GM23248 (cell line): ENCODE measurements around the gene SIAE. TPM values are rescaled to one million over a fixed set of nuclear protein-coding genes. Genes with fewer than 3 reads are reported as not detected.

Source experiments
- DNase-seq: peaks from one replicate; pipeline ENCODE4 v3.0.0-alpha.2; 2015
- H2AFZ ChIP-seq: fragments of 200-600 bp; sonication (generic); 2 replicates; pipeline ENCODE4 v1.6.1; 2016; ENCODE audit warnings: antibody characterized with exemption
- H3F3A ChIP-seq: fragments of 200-600 bp; sonication (generic); 2 replicates; pipeline ENCODE4 v1.6.1; 2016; ENCODE audit warnings: mild to moderate bottlenecking, antibody characterized with exemption, mixed run types; ENCODE audit not compliant: insufficient read depth
- H3K27ac ChIP-seq: fragments of 200-600 bp; sonication (generic); 2 replicates; pipeline ENCODE4 v1.5.1; 2016; ENCODE audit warnings: mild to moderate bottlenecking
- H3K27me3 ChIP-seq: fragments of 200-600 bp; sonication (generic); replicated peaks from 2 replicates; pipeline ENCODE4 v1.6.1; 2016; ENCODE audit warnings: mild to moderate bottlenecking; ENCODE audit not compliant: insufficient read depth
- H3K36me3 ChIP-seq: fragments of 200-600 bp; sonication (generic); 2 replicates; pipeline ENCODE4 v1.6.1; 2016; ENCODE audit warnings: low read depth, mild to moderate bottlenecking
- H3K4me1 ChIP-seq: fragments of 200-600 bp; sonication (generic); 2 replicates; pipeline ENCODE4 v1.6.1; 2016; ENCODE audit warnings: mild to moderate bottlenecking; ENCODE audit not compliant: insufficient read depth
- H3K4me2 ChIP-seq: fragments of 200-600 bp; sonication (generic); one replicate; pipeline ENCODE4 v1.6.1; 2016; ENCODE audit warnings: mild to moderate bottlenecking; ENCODE audit not compliant: unreplicated experiment
- H3K4me3 ChIP-seq: fragments of 200-600 bp; sonication (generic); 2 replicates; pipeline ENCODE4 v1.5.1; 2016; ENCODE audit warnings: mild to moderate bottlenecking
- H3K79me2 ChIP-seq: fragments of 200-600 bp; sonication (generic); 2 replicates; pipeline ENCODE4 v1.6.1; 2016; ENCODE audit warnings: mild to moderate bottlenecking; ENCODE audit not compliant: insufficient read depth
- H3K9ac ChIP-seq: fragments of 200-600 bp; sonication (generic); 2 replicates; pipeline ENCODE4 v1.6.1; 2016; ENCODE audit warnings: mild to moderate bottlenecking
- H3K9me2 ChIP-seq: fragments of 200-600 bp; sonication (generic); 2 replicates; pipeline ENCODE4 v1.6.1; 2016; ENCODE audit warnings: mixed run types, mild to moderate bottlenecking, moderate library complexity; ENCODE audit not compliant: insufficient read depth
- H3K9me3 ChIP-seq: fragments of 200-600 bp; sonication (generic); one replicate; pipeline ENCODE4 v1.6.1; 2017; ENCODE audit warnings: low read depth
- H4K20me1 ChIP-seq: fragments of 200-600 bp; sonication (generic); 2 replicates; pipeline ENCODE4 v1.6.0; 2016; ENCODE audit not compliant: insufficient read depth
- EZH2 ChIP-seq: fragments of 200-600 bp; sonication (generic); IDR thresholded peaks from 2 replicates; pipeline ENCODE4 v1.6.1; 2018; ENCODE audit warnings: antibody characterized with exemption, mild to moderate bottlenecking; ENCODE audit not compliant: insufficient read depth, poor library complexity, severe bottlenecking
- EZH2phosphoT487 ChIP-seq: fragments of 200-600 bp; sonication (generic); IDR thresholded peaks from 2 replicates; pipeline ENCODE4 v1.6.1; 2018; ENCODE audit warnings: antibody characterized with exemption, moderate library complexity, mild to moderate bottlenecking, low read depth; ENCODE audit not compliant: insufficient read depth
- WGBS, 2 experiments: methylation state at CpG; one replicate each; pipeline ENCODE4 v1.1.6; 2015 to 2017; ENCODE audit warnings: low lambda C conversion rate in 2 of 2, low coverage in 1 of 2; ENCODE audit errors: missing lambda C conversion rate in 2 of 2; 5-methylcytosine and 5-hydroxymethylcytosine counted together
- in situ Hi-C: fragments of 300-500 bp; cut with MboI; formaldehyde crosslinking; loops from 2 replicates; pipeline ENCODE4 v1.15.0; 2020
- polyA plus RNA-seq: library from polyadenylated mRNA; unstranded; fragments of >200 nt; fragmentation: Nextera tagmentation; extraction: Ambion mirVana; gene quantifications from 2 replicates; pipeline ENCODE4 v1.2.1, GENCODE V29; 2016
- total RNA-seq: library from RNA; depleted of rRNA; stranded (reverse); fragments of >200 nt; shearing (Covaris generic); gene quantifications from 2 replicates; pipeline ENCODE4 v1.2.3, GENCODE V29; 2014

Gene SIAE
- total and polyA plus RNA-seq, 2 experiments from 2014 or later = 7.2 to 19.5 TPM

GRCh38 chr11:124674168-124674517, 604 bp upstream of the SIAE start:
- TF ChIP-seq EZH2phosphoT487 (no peak), EZH2 (no peak)
- no peaks in the 10 kb centered on the region for H3K9me2 ChIP-seq
- WGBS, 2 experiments = 23 to 28% methylated on average over 17 to 18 of the region's 18 CpGs
- H3K27ac ChIP-seq = peak overlapping the region; percentile 69
- H3K79me2 ChIP-seq = no peaks in the 10 kb centered on the region
- no peaks in the 10 kb centered on the region for H4K20me1 ChIP-seq
- no peaks in the 10 kb centered on the region for H3K36me3 ChIP-seq
- no peaks in the 10 kb centered on the region for H3K27me3 ChIP-seq
- peak overlapping the region; percentile 84 for H3K4me2 ChIP-seq
- no peak for DNase-seq
- H3K9me3 ChIP-seq = no peaks in the 10 kb centered on the region
- peak overlapping the region; percentile 89 for H3K4me3 ChIP-seq
- H2AFZ ChIP-seq = peak overlapping the region; percentile 93
- peaks cover 18% of the 10 kb centered on the region for H3K4me1 ChIP-seq
- H3K9ac ChIP-seq = peak overlapping the region; percentile 89
- in situ Hi-C loops = loop anchor here (10.0 kb wide), 1 partner anchor 91 kb away; the partner anchor contains the start of gene ESAM
- H3F3A ChIP-seq = no peaks in the 10 kb centered on the region

- H3K27ac ChIP-seq = no peak overlapping the region
- peak overlapping the region; percentile 89 for H3K9ac ChIP-seq
Observed at GRCh38 chr11:124672536-124673215, 863 bp downstream of the SIAE start.

GRCh38 chr11:124670732-124671131, 2.8 kb downstream of the SIAE start:
- Histone ChIP-seq H3F3A (no peaks in the 10 kb centered on the region), H3K36me3 (no peaks in the 10 kb centered on the region), H3K4me3 (no peak overlapping the region), H3K27me3 (no peaks in the 10 kb centered on the region), H3K4me1 (0 out of 2 replicates have a peak, but pooled peaks cover 8% of the 10 kb centered on the region), H3K79me2 (no peaks in the 10 kb centered on the region), H3K27ac (no peak overlapping the region), H2AFZ (no peak overlapping the region), H3K9me3 (no peaks in the 10 kb centered on the region), H4K20me1 (no peaks in the 10 kb centered on the region), H3K4me2 (no peak overlapping the region), H3K9ac (no peak overlapping the region), H3K9me2 (no peaks in the 10 kb centered on the region)
- 30 to 32% methylated on average over 3 of the region's 3 CpGs for WGBS, 2 experiments
- peak; percentile 13 for DNase-seq
- in situ Hi-C loops = loop anchor here (10.0 kb wide), 1 partner anchor 94 kb away; the partner anchor contains the start of gene ESAM
- TF ChIP-seq EZH2phosphoT487 (no peak), EZH2 (no peak)

More at GRCh38 chr11:124672536-124673215, 863 bp downstream of the SIAE start:
- Histone ChIP-seq H3K79me2 (no peaks in the 10 kb centered on the region), H3K4me2 (peak overlapping the region; percentile 93), H3K27me3 (no peaks in the 10 kb centered on the region), H3K4me1 (peaks cover 18% of the 10 kb centered on the region), H3F3A (no peaks in the 10 kb centered on the region), H3K4me3 (peak overlapping the region; percentile 89), H3K36me3 (no peaks in the 10 kb centered on the region), H4K20me1 (no peaks in the 10 kb centered on the region), H3K9me3 (no peaks in the 10 kb centered on the region), H3K9me2 (no peaks in the 10 kb centered on the region), H2AFZ (peak overlapping the region; percentile 93)
- WGBS, 2 experiments = 57 to 58% methylated on average over 7 of the region's 7 CpGs
- in situ Hi-C loops = loop anchor here (10.0 kb wide), 1 partner anchor 92 kb away; the partner anchor contains the start of gene ESAM
- TF ChIP-seq EZH2phosphoT487 = no peak
- TF ChIP-seq EZH2 = no peak
- DNase-seq = no peak

GRCh38 chr11:124669193-124669592, 4.3 kb downstream of the SIAE start:
- Histone ChIP-seq H2AFZ (no peak overlapping the region), H3K9me3 (no peaks in the 10 kb centered on the region), H3K4me1 (0 out of 2 replicates have a peak, but pooled peaks cover 8% of the 10 kb centered on the region), H3K9me2 (no peaks in the 10 kb centered on the region), H3K36me3 (no peaks in the 10 kb centered on the region), H3K79me2 (no peaks in the 10 kb centered on the region), H3K4me3 (no peak overlapping the region), H4K20me1 (no peaks in the 10 kb centered on the region), H3K27ac (no peak overlapping the region), H3K4me2 (no peak overlapping the region), H3K27me3 (no peaks in the 10 kb centered on the region), H3K9ac (no peak overlapping the region), H3F3A (no peaks in the 10 kb centered on the region)
- WGBS, 2 experiments = 23 to 25% methylated on average over 8 of the region's 8 CpGs
- DNase-seq = peak; percentile 63
- TF ChIP-seq EZH2 = no peak
- TF ChIP-seq EZH2phosphoT487 = no peak
- in situ Hi-C loops = loop anchor here (10.0 kb wide), 1 partner anchor 166 kb away; no protein-coding TSS in a partner anchor
